GM21717 (cell line): ENCODE measurements around the gene CS.

Source experiments
- ATAC-seq: cut with Tn5 transposase; IDR thresholded peaks from one replicate; pipeline ENCODE4 v1.9.1; 2021; ENCODE audit warnings: mild to moderate bottlenecking, moderate library complexity; ENCODE audit not compliant: unreplicated experiment

Gene CS

DNA sequence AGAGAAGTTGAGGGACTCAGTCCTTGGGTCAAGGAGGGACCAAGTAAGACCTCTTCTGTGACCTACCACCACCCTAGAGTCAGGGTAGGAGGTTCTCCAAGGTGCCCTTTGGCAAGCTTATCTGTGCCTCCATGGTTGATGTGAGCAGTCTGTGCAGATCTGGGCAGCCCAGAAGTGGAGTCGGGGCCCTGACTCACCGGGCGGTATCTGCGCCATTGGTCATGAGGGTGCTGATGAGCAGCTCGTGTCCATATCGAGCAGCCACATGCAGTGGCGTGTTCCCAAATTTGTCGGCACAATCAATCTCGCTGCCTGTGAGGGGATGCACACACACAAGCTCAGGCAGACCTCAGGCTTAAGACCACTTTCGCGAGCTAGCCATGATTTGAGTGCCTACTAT is 47.0 kb downstream of the CS start:
- ATAC-seq, result no peak

DNA sequence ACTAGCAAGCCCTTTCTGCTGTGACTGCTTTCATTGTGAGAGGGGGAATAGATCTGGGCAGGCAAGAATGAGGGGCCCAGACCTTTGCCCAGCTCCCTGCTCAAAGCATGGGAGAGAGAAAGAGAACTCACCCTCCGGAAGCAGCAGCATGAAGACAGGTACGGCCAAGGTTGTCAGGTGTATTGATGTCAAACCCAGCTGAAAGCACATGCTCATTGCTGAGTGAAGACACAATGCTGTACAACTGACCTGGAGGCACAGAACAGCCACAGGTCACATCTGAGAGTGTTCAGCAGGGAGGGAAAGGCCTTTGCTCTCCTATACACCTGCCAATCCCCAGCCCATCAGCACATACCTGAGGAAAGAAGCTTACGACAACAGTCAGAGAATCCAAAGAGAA is 47.5 kb downstream of the CS start:
- ATAC-seq, result no peak

DNA sequence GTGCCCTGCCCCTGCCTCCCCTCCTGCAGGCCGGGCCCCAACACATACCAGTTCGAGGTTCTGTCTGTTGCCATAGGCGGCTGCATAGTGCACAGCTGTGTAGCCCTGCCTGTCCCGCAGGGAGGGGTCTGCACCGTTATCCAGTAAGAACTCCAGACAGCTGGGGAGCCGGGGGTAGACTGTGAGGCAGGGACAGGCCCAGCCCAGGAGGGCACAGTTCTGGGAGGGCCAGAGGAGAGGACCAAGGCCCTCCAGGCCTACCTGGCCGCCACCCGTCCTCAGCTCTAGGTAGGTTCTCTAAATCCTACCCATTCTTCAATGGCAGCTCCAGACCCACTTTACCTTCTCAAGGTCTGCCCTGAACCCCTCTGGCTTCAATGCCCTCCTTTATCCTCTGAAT is 51.4 kb downstream of the CS start:
- ATAC-seq, result no peak

DNA sequence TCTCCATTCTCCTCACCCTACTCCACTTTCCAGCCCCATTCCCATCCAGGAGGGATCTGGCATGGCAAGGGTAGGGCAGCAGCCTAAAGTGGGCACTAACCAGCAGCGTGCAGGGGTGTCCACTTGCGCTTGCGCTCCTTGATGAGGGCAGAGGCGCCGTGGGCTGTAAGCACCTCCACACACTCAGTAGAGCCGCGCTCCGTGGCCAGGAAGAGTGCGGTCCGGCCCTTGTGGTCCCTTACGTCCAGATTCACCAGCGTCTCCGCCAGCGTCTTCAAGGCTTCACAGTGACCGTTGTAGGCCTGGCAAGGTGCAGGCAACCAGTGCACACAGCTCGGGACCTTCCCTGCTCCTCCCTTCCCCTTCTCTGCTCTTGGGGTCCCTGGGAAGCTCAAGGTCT is 52.2 kb downstream of the CS start:
- ATAC-seq, result no peak

DNA sequence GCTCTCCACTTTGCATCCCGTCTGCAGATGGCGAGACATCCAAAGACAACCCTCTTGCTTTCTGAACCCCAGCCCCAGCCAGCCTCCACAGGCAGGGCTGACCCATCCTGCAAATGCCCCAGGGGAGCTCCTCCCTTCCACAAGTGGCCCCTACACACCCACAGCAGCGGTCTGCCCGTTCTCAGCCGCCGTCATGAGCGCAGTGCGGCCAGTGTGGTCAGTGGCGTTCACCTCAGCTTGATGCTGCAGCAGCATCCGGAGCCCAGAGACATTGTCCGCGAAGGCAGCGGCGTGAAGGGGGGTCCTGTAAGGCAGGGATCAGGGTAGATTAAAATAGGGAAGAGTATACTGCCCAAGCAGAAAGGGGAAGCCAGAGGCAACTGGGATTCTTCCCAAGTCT is 55.6 kb downstream of the CS start:
- ATAC-seq, result no peak

GRCh38 chr12:56243731-56244181 is 56.4 kb downstream of the CS start:
- ATAC-seq, result no peak

DNA sequence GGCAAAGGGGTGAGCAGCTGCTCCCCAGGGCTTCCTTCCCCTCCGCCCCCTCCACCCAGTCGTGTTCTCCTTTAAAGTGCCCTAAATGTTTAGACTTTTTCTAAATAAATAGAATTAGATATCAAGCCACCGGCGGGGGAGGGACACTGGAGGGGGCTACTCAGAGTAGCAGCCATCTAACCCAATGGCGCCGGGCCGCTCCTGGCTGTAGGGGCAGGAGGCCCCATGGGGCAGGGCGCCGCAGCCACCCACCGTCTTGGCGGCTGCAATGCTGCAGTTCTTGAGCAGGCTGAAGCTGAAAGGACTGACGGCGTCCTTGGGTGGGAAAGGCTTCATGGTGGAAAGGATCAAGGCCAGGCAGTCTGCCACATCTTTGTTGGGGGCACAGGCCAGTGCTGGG is 57.1 kb downstream of the CS start:
- no peak for ATAC-seq

DNA sequence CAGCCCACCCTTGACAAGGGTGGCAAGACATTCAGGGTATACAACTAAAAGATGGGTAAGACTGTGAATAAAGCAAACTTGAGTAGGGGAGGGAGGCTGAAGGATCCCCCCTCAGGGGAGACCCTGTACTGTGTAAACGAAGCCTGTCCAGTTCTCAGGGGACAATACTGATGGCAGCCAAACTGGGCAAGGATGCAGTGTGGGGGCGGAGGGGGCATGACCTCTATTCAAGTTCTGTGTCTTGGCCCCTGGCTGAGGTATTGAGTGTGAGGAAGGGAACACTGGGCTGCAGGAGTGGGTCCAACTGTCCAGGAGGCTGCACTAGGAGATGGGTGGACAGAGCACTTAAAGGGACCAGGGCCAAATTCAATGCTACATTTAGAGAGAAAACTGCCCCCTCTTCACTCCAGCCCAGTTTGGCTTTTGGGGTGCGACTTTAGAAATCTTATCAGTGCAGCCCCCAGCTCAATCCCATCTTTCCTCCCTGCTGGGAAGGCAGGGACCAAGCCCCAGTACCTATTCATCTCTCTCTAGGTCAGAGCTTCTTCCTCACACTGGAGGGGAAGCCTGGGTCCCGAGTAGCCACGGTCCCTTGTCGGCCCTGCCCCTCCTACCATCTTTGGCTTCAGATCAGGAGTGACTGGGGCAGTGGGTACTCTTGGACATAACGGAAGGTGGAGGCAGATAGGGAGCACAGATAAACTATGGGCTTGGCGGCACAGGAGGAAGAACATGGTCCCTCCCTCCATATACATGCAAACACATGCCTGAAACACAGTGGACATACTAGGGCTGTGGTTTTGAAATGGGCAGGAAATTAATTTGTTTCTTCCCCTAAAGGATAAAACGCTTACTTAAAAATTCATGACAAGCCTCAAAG is 58.5 kb downstream of the CS start:
- no peak for ATAC-seq

DNA sequence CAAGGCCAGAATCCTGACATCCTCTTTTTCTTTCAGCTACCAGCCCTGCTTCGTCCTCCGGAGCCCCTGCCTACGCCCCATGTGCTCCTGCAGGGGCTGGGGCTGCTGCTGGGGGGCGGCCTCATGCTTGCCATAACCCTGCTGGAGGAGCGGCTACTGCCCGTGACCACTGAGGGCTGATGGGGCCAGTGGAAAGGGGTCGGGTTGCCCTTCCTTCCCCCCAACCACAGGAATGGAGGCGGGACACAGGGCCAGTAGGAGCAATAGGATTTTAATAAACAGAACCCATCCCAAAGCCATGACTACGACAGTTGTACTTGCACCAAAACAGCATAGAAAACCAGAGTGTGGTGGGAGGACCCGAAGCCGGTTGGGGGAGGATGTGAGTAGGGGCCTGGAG is 62.6 kb downstream of the CS start:
- ATAC-seq, result no peak

DNA sequence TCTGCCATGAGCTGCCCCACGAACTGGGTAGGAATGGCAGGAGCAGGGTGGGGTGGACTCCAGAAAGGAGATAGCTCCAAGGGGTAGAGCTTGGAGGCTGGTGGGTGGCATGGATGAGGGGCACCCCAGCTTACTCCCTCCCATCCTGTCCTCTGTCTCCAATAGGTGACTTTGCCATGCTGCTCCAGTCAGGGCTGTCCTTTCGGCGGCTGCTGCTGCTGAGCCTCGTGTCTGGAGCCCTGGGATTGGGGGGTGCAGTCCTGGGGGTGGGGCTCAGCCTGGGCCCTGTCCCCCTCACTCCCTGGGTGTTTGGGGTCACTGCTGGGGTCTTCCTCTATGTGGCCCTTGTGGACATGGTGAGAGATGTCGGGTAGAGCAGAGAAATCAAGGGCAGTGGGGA is 63.1 kb downstream of the CS start:
- no peak for ATAC-seq

DNA sequence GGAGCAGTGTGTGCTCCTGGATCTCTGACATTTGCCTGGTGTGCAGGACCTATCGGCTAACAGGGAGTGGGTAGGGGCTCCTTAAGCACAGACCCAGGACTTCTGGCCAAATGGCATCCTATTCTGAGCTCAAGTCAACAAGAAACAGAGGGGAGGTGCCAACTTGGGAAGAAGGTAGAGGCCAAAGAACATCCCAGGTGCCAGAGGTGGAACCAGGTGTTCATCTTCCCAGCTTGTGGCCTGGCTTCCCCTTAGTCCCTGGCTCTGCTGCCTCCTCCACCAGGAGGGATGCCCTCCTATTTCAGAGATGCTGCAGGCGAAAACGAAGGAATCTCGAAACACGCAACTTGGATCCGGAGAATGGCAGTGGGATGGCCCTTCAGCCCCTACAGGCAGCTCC is 64.0 kb downstream of the CS start:
- no peak for ATAC-seq

DNA sequence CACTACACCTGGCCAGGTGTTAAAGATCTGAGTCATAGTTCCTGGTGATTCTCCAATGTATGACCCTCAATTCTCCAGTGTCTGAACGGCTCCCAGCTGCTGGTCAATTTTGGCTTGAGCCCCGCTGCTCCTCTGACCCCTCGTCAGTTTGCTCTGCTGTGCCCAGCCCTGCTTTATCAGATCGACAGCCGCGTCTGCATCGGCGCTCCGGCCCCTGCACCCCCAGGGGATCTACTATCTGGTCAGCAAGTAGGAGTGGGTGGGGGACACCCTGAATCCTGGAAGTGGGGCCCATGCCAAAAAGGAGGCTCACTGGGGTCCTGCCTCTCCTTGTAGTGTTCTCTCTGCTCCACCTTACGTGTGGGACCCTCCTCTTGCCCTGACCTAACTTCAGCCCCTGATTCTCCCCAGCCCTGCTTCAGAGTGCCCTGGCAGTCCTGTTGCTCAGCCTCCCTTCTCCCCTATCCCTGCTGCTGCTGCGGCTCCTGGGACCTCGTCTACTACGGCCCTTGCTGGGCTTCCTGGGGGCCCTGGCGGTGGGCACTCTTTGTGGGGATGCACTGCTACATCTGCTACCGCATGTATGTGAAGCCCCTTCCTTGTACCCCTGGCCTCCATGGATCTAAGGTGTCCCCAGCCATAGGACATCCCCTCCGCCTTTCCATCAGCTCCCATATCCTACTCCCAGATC is 65.2 kb downstream of the CS start:
- no peak for ATAC-seq

DNA sequence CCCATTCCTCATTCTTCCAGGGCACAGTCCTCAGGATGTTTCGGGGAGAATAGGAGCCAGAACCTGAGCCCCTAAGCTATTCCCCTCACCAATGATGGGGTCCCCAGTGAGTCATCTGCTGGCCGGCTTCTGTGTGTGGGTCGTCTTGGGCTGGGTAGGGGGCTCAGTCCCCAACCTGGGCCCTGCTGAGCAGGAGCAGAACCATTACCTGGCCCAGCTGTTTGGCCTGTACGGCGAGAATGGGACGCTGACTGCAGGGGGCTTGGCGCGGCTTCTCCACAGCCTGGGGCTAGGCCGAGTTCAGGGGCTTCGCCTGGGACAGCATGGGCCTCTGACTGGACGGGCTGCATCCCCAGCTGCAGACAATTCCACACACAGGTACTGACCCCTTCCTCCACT is 68.9 kb downstream of the CS start:
- ATAC-seq, result no peak

DNA sequence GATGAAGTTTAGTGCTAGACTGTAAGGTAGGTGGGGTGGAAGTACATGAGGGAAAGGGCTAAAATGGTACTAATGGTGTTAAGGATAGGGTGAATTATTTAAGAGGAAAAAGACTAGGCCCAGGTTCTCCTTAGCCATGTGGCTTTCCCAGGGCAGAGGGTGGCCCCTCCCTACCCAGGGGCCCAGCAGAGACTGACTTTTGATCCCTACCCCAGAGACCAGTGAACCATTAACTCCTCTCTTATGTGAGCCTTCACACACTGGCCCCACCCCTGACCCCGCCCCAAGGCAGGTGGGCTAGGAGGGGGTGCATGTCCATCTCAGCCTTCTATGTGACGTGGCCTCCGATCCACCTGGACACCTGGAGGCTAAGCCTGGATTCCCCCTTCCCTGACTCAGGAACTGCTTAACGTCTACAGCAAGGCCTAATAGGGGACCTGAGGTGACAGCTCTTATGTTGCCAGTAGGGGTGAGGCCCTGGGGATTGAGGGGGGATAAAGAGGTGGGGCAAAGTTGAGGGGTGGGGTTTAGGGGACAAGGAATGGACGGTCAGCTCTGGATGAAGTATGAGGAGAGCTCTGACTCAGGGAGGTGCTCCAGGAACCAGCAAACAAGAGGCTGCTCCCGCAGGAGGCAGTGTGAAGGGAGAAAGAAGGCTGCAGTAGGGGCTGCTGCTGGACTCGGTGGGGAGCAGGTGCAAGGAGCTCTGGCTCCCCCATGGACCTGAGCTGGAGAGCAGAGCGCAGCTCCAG is 69.5 kb downstream of the CS start:
- ATAC-seq, result no peak

- no peak for ATAC-seq
These were observed 70.2 kb downstream of the CS start, which contains the start of gene SLC39A5 for GRCh38 chr12:56229916-56230431. SLC39A5 (plus strand) TSS chr12:56230051; CDS start chr12:56231275, 1,224 bp downstream.

DNA sequence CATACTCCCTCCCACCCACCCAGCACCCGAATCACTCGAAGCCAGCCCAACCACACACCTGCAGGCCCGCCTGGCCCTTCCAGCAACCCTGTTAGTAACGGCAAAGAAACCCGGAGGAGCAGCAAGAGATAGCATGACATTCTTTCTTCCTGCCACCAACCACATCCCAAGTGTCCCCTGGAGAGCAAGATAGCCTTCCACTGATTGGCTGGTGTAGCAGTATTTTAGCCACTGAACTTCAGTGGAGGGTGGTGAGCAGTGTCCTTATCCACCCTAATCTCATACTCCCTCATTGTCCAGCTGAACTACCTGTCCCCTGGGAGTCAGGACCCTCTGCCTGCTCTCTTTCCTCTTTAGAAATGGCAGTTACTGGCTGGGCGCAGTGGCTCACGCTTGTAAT is 71.0 kb downstream of the CS start:
- ATAC-seq, result no peak

DNA sequence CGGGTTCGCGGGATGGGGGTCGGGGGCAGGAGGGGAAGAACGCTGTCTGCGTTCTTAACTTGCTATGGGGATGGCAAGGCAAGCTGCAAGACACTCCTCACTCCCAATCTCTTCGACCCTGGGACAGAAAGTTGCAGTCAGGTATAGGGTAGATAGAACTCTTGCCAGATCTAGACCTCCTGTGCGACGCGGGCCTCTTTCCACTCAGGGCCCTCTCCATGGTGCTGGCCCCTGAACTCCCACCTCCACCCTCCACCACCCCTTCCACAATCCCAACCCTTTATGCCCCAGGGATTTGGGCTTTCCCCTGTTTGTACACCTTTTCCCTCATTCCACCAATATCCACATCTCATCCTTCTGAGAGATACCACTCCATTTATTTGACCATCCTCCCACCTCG is 75.2 kb downstream of the CS start:
- ATAC-seq, result no peak

- peak; percentile 68 for ATAC-seq
These were observed 75.9 kb downstream of the CS start, which contains the start of gene NABP2 for GRCh38 chr12:56224102-56224701. NABP2 (plus strand) TSS chr12:56224342; CDS start chr12:56224857, 515 bp downstream.

DNA sequence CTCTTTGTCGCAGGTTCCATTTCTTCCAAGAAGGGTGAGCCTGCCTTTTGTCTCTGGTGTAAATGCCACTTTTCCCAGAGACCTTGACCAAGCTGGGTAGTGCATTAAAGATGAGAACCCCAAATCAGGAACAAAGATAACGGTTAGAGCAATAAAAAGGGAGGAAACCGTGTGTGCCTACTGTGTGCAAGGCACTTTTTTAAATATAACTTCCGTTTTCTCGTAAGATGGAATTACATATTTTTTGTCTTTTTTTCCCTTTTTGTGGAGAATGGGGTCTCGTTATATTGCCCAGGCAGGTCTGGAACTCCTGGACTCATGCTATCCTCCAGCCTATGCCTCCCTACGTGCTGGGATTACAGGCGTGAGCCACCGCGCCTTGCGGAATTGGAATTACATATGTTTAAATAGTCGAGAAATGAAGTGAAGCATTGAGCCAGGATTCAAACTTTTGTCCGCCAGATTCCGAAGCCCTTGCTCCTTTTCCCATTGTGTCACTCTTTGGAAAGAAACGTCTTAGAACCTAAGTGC is 76.5 kb downstream of the CS start:
- no peak for ATAC-seq

GRCh38 chr12:56222531-56222895 is 77.6 kb downstream of the CS start:
- no peak for ATAC-seq
